GM18505 (cell line): ENCODE measurements around the gene MAP3K6.

Source experiments
- ATAC-seq: cut with Tn5 transposase; IDR thresholded peaks from one replicate; pipeline ENCODE4 v1.9.1; 2021; ENCODE audit not compliant: unreplicated experiment
- POLR2A ChIP-seq: IDR thresholded peaks from 4 replicates; pipeline ENCODE4 v1.6.1; 2011; ENCODE audit warnings: borderline replicate concordance; ENCODE audit not compliant: insufficient read depth, insufficient read length; ENCODE audit errors: extremely low read depth

MAP3K6 gene

DNA sequence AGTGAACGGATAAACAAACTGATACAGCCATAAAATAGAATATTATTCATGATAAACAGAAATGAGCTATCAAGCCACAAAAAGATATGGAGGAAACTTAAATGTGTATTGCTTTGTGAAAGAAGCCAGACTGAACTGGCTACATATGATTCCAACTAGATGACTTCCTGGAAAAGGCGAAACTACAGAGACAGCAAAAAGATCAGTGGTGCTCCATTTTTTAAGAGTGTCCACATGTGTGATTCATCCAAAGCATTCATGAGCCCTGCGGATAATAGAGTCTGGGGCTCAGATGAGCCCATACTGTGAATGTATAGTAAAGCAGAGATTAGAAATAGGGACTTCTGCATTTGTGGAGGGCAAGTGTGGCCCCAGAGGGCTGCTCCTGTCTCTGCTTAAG, 52.6 kb downstream of the MAP3K6 start:
- TF ChIP-seq POLR2A: no peak
- no peak for ATAC-seq

DNA sequence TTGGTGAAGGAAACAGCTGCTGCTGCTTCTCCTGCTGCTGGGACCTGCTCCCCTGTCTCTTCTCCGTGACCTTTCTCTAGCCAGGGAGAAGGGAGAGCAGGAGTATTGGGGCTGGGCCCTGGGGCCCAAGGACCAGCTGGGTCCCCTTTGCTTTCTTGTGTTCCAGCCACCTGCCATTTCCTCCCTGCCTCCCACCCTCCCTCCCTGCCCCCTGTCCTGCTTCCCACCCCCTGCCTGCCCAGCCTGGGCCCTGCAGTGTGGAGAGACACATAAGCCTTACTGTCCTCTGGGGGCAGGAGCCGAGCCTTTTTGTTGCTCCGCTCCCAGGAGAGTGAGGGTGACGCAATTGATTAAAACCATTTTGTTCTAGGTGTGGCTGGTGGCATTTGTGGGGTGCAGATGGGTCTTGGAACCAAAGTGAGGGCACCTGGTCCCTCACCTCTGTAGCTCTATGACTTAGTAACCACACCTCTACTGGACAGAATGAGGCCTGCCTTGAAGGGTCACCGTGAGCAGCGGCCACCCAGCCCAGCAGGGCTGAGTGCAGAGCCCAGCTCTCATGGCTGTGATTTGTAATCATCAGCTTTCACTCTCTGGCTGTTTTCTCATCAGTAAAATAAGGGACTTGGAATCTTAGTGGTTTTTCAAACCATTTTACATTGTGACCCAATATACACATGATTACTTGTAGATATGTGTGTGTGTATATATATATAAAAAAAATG, 58.7 kb downstream of the MAP3K6 start:
- no peak for ATAC-seq
- no peak for TF ChIP-seq POLR2A

DNA sequence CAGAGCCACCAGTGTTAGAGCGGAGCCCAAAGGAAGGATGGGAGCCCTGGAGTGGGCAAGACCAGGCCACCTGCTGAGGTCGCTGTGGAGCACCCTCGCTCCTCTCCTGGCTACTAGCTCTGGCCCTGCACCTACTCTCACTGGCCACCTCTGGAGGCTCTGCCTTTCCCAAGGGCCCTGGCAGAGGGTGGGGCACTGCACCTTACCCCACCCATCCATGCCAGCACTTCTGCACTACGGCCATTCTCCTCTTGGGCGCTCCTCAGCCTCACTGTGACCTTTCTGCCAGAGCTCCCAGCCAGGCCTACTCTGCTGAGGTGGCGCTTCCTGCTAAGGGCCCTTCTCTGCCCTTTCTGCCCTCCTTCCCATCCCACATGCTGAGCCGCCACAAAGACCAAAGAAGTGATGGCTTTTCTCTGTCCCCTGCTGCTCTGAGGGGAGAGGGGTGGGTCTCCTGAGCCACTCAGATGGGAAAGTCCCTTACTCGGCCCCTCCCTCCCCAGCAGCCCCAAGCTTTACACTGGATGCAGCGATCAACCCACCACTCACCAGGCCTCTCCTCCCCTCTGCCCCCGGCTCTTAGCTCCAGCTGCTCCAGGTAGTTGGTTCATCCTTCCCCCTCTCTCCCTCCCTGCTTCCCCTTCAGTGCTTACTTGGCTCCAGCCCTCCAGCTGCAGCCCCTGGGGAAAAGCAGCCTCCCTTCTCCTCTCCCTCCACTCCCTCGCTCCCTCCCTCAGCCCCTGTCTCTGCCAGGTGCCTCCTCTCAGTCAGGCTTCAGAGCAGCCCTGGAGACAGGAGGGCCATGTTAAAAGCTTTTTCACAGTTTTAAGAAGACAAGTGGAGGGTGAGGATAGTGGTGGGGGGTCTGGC, 59.6 kb downstream of the MAP3K6 start:
- no peak for ATAC-seq

DNA sequence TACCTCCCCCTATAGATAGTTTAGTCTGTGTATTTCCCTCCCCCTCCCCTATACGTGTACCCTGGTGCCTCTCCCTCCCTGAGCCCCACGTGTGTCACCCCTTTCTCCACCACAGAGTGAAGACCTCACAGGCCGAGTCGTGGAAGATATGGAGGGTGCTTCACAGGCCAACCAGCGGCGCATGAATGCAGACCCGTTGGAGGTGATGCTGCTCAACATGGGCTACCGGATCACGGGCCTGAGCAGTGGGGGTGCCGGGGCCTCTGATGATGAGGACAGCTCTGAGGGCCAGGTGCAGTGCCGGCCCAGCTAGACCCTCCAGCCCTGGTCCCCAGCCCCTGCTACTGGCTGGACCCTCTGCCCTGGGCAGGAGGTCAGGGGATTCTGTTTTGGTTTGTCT, 60.7 kb downstream of the MAP3K6 start:
- ATAC-seq: no peak
- TF ChIP-seq POLR2A: no peak

More for the DNA sequence above, 59.6 kb downstream of the MAP3K6 start:
- TF ChIP-seq POLR2A: no peak
